Smooth muscle cell of bladder (primary cell): ENCODE results near the gene FZD8. TPM values are rescaled to one million over a fixed set of nuclear protein-coding genes. Genes with fewer than 3 reads are reported as not detected.

Experiments
- total RNA-seq: library from RNA; depleted of rRNA; stranded (reverse); fragments of >200 nt; gene quantifications from 2 replicates; pipeline ENCODE4 v1.2.3, GENCODE V29; 2014

The FZD8 gene
- 7.0 and 23.1 TPM in 2 replicates for total RNA-seq

DNA sequence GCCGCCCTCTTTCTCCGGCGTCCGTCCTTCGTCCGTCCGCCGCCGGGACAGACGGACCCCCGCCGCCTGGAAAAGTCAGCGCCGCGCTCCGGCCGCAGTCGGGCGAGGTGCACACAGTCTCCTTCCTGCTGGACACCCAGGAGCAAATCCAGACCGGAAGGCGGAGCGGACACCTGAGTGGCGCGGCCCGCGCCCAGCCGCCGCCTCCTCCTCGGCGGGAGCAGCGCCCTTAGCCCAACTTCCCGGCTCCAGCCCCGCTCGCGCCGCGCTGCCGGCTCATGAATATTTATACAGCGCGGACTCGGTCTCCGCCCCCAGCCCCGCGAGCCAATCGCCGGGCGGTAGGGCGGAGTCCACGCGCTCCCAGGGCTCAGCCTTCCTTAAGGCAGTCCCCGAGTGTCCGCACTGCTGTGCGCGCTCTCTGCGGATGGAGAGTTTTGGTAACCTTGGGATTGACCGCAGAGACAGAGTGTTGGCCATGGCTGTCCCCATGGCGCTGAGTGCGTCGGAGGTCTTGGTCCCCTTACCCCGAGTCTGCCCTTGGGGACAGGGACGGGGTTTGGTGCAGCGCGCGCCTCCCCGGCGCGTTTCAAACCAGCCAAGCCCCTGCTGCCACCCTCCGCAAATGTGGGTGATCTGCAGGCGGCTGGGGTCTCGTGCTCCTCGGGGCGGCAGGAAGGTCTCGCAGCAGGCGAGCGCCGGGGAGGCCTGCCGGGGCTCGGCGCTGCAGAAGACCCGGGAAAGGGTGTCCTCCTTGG lies at the start of gene FZD8:
TSS of gene FZD8 (minus strand) at position 262 of the 758 bp plus-strand sequence. CDS start 867 bp downstream, outside the sequence.

DNA sequence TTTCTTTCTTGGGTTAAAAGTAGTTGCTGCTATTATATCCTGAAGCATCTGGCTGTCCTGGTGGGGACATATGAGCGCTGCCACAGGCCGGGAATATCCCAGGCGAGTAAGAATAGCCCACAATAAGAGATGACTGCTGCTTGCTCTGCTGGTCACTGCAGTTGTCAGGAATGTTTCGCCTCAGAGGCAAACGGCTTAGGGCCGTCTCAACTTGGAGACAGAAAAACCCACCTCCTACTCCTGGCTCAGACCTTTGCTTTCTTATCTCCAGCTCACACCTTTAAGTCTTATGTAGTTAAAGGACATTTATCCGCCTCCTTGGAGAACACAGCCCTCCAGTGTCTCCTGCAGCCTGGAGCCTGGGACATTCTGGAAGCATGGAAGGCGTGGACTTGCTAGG lies 36.9 kb downstream of the FZD8 start, which contains the start of gene GJD4:
TSS of gene GJD4 (plus strand) at position 151 of the 400 bp plus-strand sequence. CDS start at position 378, 227 bp downstream.

Other genes with a start within 250 kb of the FZD8 start
- gene GJD4, start 37.0 kb downstream of the FZD8 start, total RNA-seq, result not detected in 2 replicates